OCI-LY1 (cell line): Measurements from ENCODE around the gene SH3RF3.

ENCODE experiments used
- H2AFZ ChIP-seq: fragments of 200-600 bp; sonication (generic), shearing (Covaris generic); 2 replicates; pipeline ENCODE4 v1.6.0; 2014; ENCODE audit warnings: antibody characterized with exemption, mild to moderate bottlenecking, low read length
- H3F3A ChIP-seq: fragments of 200-600 bp; sonication (generic), shearing (Covaris generic); 2 replicates; pipeline ENCODE4 v1.6.0; 2014; ENCODE audit warnings: mild to moderate bottlenecking, antibody characterized with exemption, low read length, moderate library complexity; ENCODE audit not compliant: insufficient read depth
- H3K27ac ChIP-seq: fragments of 200-600 bp; sonication (generic); 2 replicates; pipeline ENCODE4 v1.5.1; 2014; ENCODE audit warnings: low read length, mixed run types, mild to moderate bottlenecking, low read depth; ENCODE audit not compliant: poor library complexity, severe bottlenecking
- H3K27me3 ChIP-seq: fragments of 200-600 bp; sonication (generic); 2 replicates; pipeline ENCODE4 v1.6.0; 2014; ENCODE audit warnings: antibody characterized with exemption, mild to moderate bottlenecking, low read length, moderate library complexity; ENCODE audit not compliant: insufficient read depth
- H3K36me3 ChIP-seq: fragments of 200-600 bp; sonication (generic); 2 replicates; pipeline ENCODE4 v1.6.1; 2014; ENCODE audit warnings: mild to moderate bottlenecking, antibody characterized with exemption, low read length, moderate library complexity, mixed read lengths; ENCODE audit not compliant: insufficient read depth
- H3K4me1 ChIP-seq: fragments of 200-600 bp; sonication (generic); 2 replicates; pipeline ENCODE4 v1.5.1; 2014; ENCODE audit warnings: mild to moderate bottlenecking, low read length, moderate library complexity; ENCODE audit not compliant: insufficient read depth, severe bottlenecking
- H3K4me2 ChIP-seq: fragments of 200-600 bp; sonication (generic), shearing (Covaris generic); 2 replicates; pipeline ENCODE4 v1.6.1; 2014; ENCODE audit warnings: low read length
- H3K4me3 ChIP-seq: fragments of 200-600 bp; sonication (generic); 2 replicates; pipeline ENCODE4 v1.5.1; 2014; ENCODE audit warnings: low read length, low read depth, mild to moderate bottlenecking, mixed read lengths; ENCODE audit not compliant: poor library complexity, severe bottlenecking
- H3K79me2 ChIP-seq: fragments of 200-600 bp; shearing (Covaris generic); 2 replicates; pipeline ENCODE4 v1.6.1; 2016; ENCODE audit warnings: mixed run types, low read length, mixed read lengths; ENCODE audit not compliant: insufficient read depth
- H3K9ac ChIP-seq: fragments of 200-600 bp; sonication (generic), shearing (Covaris generic); 2 replicates; pipeline ENCODE4 v1.6.1; 2014; ENCODE audit warnings: mild to moderate bottlenecking, low read length, mixed read lengths
- H3K9me2 ChIP-seq: fragments of 200-600 bp; sonication (generic), shearing (Covaris generic); 2 replicates; pipeline ENCODE4 v1.6.1; 2014; ENCODE audit warnings: low read depth, mild to moderate bottlenecking, low read length, mixed read lengths
- H3K9me3 ChIP-seq: fragments of 200-600 bp; shearing (Covaris generic); 2 replicates; pipeline ENCODE4 v1.6.1; 2014; ENCODE audit warnings: low read length, mixed read lengths
- H4K20me1 ChIP-seq: fragments of 200-600 bp; sonication (generic), shearing (Covaris generic); 2 replicates; pipeline ENCODE4 v1.6.0; 2016; ENCODE audit warnings: mild to moderate bottlenecking, low read length; ENCODE audit not compliant: insufficient read depth
- EZH2 ChIP-seq: fragments of 200-600 bp; sonication (generic), shearing (Covaris generic); IDR thresholded peaks from 2 replicates; pipeline ENCODE4 v1.8.0; 2017; ENCODE audit warnings: borderline replicate concordance, mixed run types, mild to moderate bottlenecking, antibody characterized with exemption, low read length, moderate library complexity, mixed read lengths
- TF ChIP-seq, protein P1 (sequence below): fragments of 200-600 bp; sonication (generic), shearing (Covaris generic); IDR thresholded peaks from 2 replicates; pipeline ENCODE4 v1.5.1; 2017; ENCODE audit warnings: mild to moderate bottlenecking, antibody characterized with exemption, low read length, moderate library complexity, mixed read lengths

SH3RF3 gene

GRCh38 chr2:109188898-109189297 is 59.9 kb downstream of the SH3RF3 start:
- H3K36me3 ChIP-seq, result no peaks in the 10 kb centered on the region
- TF ChIP-seq EZH2, result no peak
- TF ChIP-seq, protein P1, sequence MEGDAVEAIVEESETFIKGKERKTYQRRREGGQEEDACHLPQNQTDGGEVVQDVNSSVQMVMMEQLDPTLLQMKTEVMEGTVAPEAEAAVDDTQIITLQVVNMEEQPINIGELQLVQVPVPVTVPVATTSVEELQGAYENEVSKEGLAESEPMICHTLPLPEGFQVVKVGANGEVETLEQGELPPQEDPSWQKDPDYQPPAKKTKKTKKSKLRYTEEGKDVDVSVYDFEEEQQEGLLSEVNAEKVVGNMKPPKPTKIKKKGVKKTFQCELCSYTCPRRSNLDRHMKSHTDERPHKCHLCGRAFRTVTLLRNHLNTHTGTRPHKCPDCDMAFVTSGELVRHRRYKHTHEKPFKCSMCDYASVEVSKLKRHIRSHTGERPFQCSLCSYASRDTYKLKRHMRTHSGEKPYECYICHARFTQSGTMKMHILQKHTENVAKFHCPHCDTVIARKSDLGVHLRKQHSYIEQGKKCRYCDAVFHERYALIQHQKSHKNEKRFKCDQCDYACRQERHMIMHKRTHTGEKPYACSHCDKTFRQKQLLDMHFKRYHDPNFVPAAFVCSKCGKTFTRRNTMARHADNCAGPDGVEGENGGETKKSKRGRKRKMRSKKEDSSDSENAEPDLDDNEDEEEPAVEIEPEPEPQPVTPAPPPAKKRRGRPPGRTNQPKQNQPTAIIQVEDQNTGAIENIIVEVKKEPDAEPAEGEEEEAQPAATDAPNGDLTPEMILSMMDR, result no peak
- H3K79me2 ChIP-seq, result no peaks in the 10 kb centered on the region
- no peaks in the 10 kb centered on the region for H3F3A ChIP-seq
- no peaks in the 10 kb centered on the region for H4K20me1 ChIP-seq
- no peak overlapping the region for H3K27ac ChIP-seq
- no peak overlapping the region for H2AFZ ChIP-seq
- H3K4me2 ChIP-seq, result no peak overlapping the region
- no peak overlapping the region for H3K9ac ChIP-seq
- no peaks in the 10 kb centered on the region for H3K9me3 ChIP-seq
- no peaks in the 10 kb centered on the region for H3K9me2 ChIP-seq
- H3K27me3 ChIP-seq, result no peaks in the 10 kb centered on the region; the same call in 1 of the 2 replicates
- H3K4me1 ChIP-seq, result no peaks in the 10 kb centered on the region
- no peak overlapping the region for H3K4me3 ChIP-seq

DNA sequence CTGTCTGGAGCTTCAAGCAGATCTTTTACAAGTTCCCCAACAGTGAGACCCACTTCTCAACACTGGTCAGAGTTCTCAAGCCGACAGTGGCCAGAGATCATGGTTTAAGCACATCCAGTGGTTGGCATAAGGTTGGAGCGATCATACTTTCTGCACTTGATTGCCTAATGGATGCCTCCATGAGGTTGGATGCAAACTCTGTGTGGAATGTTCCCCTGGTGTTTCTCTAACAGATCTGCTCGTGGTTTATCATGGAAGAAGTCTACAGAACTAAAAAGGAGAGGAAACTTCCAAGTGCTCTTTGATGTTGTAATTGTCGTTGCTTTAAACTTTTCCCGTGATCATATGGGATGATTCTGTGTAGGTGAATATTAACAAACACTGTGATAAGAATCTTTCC is 60.7 kb downstream of the SH3RF3 start:
- Histone ChIP-seq H3K4me3 (no peak overlapping the region), H3K79me2 (no peaks in the 10 kb centered on the region), H3K4me1 (no peaks in the 10 kb centered on the region), H3K27me3 (no peaks in the 10 kb centered on the region; the same call in 1 of the 2 replicates), H3K27ac (no peak overlapping the region), H3K36me3 (no peaks in the 10 kb centered on the region), H4K20me1 (no peaks in the 10 kb centered on the region), H3K9me3 (no peaks in the 10 kb centered on the region), H2AFZ (no peak overlapping the region), H3K4me2 (no peak overlapping the region), H3F3A (no peaks in the 10 kb centered on the region), H3K9me2 (no peaks in the 10 kb centered on the region), H3K9ac (no peak overlapping the region)
- TF ChIP-seq, protein P1, result no peak
- TF ChIP-seq EZH2, result no peak

DNA sequence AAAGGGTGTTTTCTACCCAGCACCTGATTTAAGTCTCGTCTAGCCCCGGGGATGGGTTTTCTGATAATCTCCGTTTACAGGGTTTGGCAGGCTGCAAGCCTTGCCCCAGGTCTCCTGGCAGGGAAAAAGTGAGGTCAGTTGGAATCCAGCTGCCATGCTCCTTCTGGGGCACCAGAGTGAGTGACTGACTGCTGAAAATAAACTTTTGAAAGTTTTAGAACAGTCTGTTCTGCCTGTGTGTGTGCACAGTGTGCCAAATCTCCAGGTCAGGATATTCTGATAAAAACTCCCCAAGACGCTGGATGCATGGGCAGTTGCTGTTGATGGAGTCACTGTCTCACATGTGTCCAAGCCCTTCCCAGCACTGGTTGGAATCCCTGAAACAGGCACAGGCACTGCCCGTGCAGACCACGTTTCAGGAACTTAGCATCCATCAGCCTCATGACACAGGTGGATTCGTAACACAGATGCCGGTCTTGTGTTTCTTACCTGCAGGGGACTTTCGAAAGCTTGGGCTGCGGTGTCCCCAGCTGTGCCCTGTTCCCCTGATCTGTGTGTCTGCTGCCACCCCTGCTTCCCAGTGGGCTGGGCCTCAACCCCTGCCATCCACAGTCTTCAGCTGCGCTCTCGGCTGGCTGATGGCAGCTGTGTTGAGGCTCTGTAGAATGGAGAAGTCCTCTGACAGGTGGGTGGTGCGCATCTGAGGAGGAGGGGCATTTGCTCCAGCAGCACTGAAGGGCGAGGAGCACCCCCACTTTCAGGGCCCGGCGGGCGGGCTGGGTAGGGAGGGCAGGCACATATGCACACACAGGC is 65.0 kb downstream of the SH3RF3 start:
- Histone ChIP-seq H3K4me2 (no peak overlapping the region), H3K4me3 (no peak overlapping the region), H3K9me2 (no peaks in the 10 kb centered on the region), H3K27me3 (no peaks in the 10 kb centered on the region; the same call in 1 of the 2 replicates), H3K4me1 (no peaks in the 10 kb centered on the region), H4K20me1 (no peaks in the 10 kb centered on the region), H3K9me3 (no peaks in the 10 kb centered on the region), H3K36me3 (no peaks in the 10 kb centered on the region), H2AFZ (no peak overlapping the region), H3K79me2 (no peaks in the 10 kb centered on the region), H3K9ac (no peak overlapping the region), H3F3A (no peaks in the 10 kb centered on the region), H3K27ac (no peak overlapping the region)
- no peak for TF ChIP-seq EZH2
- TF ChIP-seq, protein P1, result no peak
